Neural cell (in vitro differentiated cells): Measurements from ENCODE around the gene DDX24.

Experiments used
- EP300 ChIP-seq: fragments of 450-650 bp; conservative IDR thresholded peaks from 2 replicates; pipeline ENCODE4 v1.6.1; 2014; ENCODE audit warnings: antibody characterized with exemption, mild to moderate bottlenecking, moderate library complexity; ENCODE audit not compliant: poor library complexity, severe bottlenecking
- EZH2 ChIP-seq: fragments of 200-600, 300-800 bp; shearing (Covaris generic), sonication (generic); IDR thresholded peaks from 2 replicates; pipeline ENCODE4 v1.6.1; 2014; ENCODE audit warnings: antibody characterized with exemption, low read length, borderline replicate concordance, mild to moderate bottlenecking; ENCODE audit not compliant: insufficient read depth, poor library complexity, severe bottlenecking
- MXI1 ChIP-seq: fragments of 450-650 bp; conservative IDR thresholded peaks from 2 replicates; pipeline ENCODE4 v1.6.1; 2014; ENCODE audit warnings: antibody characterized with exemption, mild to moderate bottlenecking; ENCODE audit not compliant: poor library complexity, severe bottlenecking
- POLR2AphosphoS5 ChIP-seq: IDR thresholded peaks from 2 replicates; pipeline ENCODE4 v1.6.1; 2012
- RAD21 ChIP-seq: fragments of 450-650 bp; conservative IDR thresholded peaks from 2 replicates; pipeline ENCODE4 v1.6.1; 2014; ENCODE audit warnings: antibody characterized with exemption, mild to moderate bottlenecking, moderate library complexity
- REST ChIP-seq: IDR thresholded peaks from 2 replicates; pipeline ENCODE4 v1.6.1; 2012; ENCODE audit warnings: borderline replicate concordance
- SMC3 ChIP-seq: fragments of 450-650 bp; conservative IDR thresholded peaks from 2 replicates; pipeline ENCODE4 v1.6.1; 2014; ENCODE audit warnings: antibody characterized with exemption, mild to moderate bottlenecking, moderate library complexity; ENCODE audit not compliant: poor library complexity
- TF ChIP-seq, protein P1 (sequence below): fragments of 450-650 bp; IDR thresholded peaks from 2 replicates; pipeline ENCODE4 v1.5.1; 2014; ENCODE audit warnings: antibody characterized with exemption, mild to moderate bottlenecking, moderate library complexity; ENCODE audit not compliant: poor library complexity, severe bottlenecking

DNA sequence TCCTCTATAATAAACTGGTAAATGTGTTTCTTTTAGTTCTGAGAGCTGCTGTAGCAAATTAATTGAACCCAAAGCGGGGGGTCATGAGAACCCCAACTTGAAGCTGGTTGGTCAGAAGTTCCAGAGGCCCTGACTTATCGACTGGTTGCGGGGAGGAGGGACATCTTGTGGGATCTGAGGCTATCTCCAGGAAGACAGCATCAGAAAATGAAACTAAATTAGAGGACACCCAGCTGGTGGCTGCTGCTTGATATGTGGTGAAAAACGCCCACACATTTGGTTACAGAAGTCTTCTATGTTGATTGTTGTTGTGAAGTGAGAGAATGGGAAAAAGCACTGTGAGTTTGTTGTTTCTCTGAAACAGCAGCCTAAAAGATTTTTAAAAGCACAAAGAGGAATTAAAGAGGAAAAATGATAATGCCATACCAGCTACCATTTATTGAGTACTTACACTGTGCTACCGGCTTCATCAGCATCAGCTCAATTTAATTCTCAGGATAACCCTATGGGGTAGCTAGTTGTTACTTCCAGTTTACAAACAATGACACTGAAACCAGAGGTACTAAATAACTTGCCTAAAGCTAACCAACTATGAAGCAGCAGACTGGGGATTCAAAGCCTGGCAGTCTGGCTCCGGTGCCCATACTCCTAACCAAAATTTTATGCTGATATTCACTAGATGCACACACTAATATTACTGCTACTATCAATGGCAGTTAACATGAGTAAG is 24.3 kb downstream of the DDX24 start:
- TF ChIP-seq RAD21 (no peak), POLR2AphosphoS5 (no peak), EP300 (no peak), EZH2 (no peak), REST (no peak), MXI1 (no peak), SMC3 (no peak)
- TF ChIP-seq, protein P1, sequence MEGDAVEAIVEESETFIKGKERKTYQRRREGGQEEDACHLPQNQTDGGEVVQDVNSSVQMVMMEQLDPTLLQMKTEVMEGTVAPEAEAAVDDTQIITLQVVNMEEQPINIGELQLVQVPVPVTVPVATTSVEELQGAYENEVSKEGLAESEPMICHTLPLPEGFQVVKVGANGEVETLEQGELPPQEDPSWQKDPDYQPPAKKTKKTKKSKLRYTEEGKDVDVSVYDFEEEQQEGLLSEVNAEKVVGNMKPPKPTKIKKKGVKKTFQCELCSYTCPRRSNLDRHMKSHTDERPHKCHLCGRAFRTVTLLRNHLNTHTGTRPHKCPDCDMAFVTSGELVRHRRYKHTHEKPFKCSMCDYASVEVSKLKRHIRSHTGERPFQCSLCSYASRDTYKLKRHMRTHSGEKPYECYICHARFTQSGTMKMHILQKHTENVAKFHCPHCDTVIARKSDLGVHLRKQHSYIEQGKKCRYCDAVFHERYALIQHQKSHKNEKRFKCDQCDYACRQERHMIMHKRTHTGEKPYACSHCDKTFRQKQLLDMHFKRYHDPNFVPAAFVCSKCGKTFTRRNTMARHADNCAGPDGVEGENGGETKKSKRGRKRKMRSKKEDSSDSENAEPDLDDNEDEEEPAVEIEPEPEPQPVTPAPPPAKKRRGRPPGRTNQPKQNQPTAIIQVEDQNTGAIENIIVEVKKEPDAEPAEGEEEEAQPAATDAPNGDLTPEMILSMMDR, result no peak
